Neural cell (in vitro differentiated cells): Measurements from ENCODE around the gene LRMDA. TPM values are rescaled to one million over a fixed set of nuclear protein-coding genes. Genes with fewer than 3 reads are reported as not detected.

Source experiments
- H2AFZ ChIP-seq: fragments of 200-600, 300-800 bp; sonication (generic), shearing (Covaris generic); 2 replicates; pipeline ENCODE4 v1.6.0; 2014; ENCODE audit warnings: low read depth, mild to moderate bottlenecking, antibody characterized with exemption, low read length, moderate library complexity
- H3F3A ChIP-seq: fragments of 200-600 bp; shearing (Covaris generic); 2 replicates; pipeline ENCODE4 v1.6.1; 2016; ENCODE audit warnings: mild to moderate bottlenecking, moderate library complexity, mixed read lengths, antibody characterized with exemption, low read length; ENCODE audit not compliant: insufficient read depth, poor library complexity, severe bottlenecking
- H3K27ac ChIP-seq: fragments of 200-600, 300-800 bp; sonication (generic), shearing (Covaris generic); 2 replicates; pipeline ENCODE4 v1.5.1; 2014; ENCODE audit warnings: mild to moderate bottlenecking, low read length, moderate library complexity
- H3K27me3 ChIP-seq: fragments of 300-800, 200-600 bp; sonication (generic), shearing (Covaris generic); 2 replicates; pipeline ENCODE4 v1.6.0; 2014; ENCODE audit warnings: mild to moderate bottlenecking, low read depth, low read length, moderate library complexity; ENCODE audit not compliant: insufficient read depth
- H3K36me3 ChIP-seq: fragments of 300-800, 200-600 bp; sonication (generic), shearing (Covaris generic); 2 replicates; pipeline ENCODE4 v1.5.1; 2014; ENCODE audit warnings: mild to moderate bottlenecking, antibody characterized with exemption, low read length, moderate library complexity; ENCODE audit not compliant: insufficient read depth
- H3K4me2 ChIP-seq: fragments of 300-800, 200-600 bp; sonication (generic), shearing (Covaris generic); 2 replicates; pipeline ENCODE4 v1.6.0; 2014; ENCODE audit warnings: mild to moderate bottlenecking, low read length
- H3K4me3 ChIP-seq: fragments of 300-800, 200-600 bp; sonication (generic), shearing (Covaris generic); 2 replicates; pipeline ENCODE4 v1.5.1; 2014; ENCODE audit warnings: mild to moderate bottlenecking, low read length, moderate library complexity
- H3K79me2 ChIP-seq: fragments of 200-600 bp; shearing (Covaris generic); replicated peaks from 2 replicates; pipeline ENCODE4 v1.6.0; 2014; ENCODE audit warnings: mild to moderate bottlenecking, low read length, moderate library complexity; ENCODE audit not compliant: insufficient read depth
- H3K9ac ChIP-seq: fragments of 300-800, 200-600 bp; sonication (generic), shearing (Covaris generic); 2 replicates; pipeline ENCODE4 v1.6.1; 2016; ENCODE audit warnings: mild to moderate bottlenecking, low read length, mixed read lengths
- H3K9me2 ChIP-seq: fragments of 200-600 bp; shearing (Covaris generic); 2 replicates; pipeline ENCODE4 v1.6.1; 2016; ENCODE audit warnings: mild to moderate bottlenecking, low read length, mixed read lengths; ENCODE audit not compliant: insufficient read depth
- H3K9me3 ChIP-seq: fragments of 200-600, 300-800 bp; sonication (generic), shearing (Covaris generic); 2 replicates; pipeline ENCODE4 v1.6.1; 2016; ENCODE audit warnings: mild to moderate bottlenecking, mixed run types, low read length, moderate library complexity, mixed read lengths
- H4K20me1 ChIP-seq: fragments of 200-600 bp; shearing (Covaris generic); 2 replicates; pipeline ENCODE4 v1.6.1; 2016; ENCODE audit warnings: mild to moderate bottlenecking, mixed run types; ENCODE audit not compliant: insufficient read depth
- CTCF ChIP-seq: fragments of 450-650 bp; IDR thresholded peaks from 2 replicates; pipeline ENCODE4 v1.5.1; 2014; ENCODE audit warnings: antibody characterized with exemption, mild to moderate bottlenecking, moderate library complexity; ENCODE audit not compliant: poor library complexity, severe bottlenecking
- EP300 ChIP-seq: fragments of 450-650 bp; conservative IDR thresholded peaks from 2 replicates; pipeline ENCODE4 v1.6.1; 2014; ENCODE audit warnings: antibody characterized with exemption, mild to moderate bottlenecking, moderate library complexity; ENCODE audit not compliant: poor library complexity, severe bottlenecking
- EZH2 ChIP-seq: fragments of 200-600, 300-800 bp; shearing (Covaris generic), sonication (generic); IDR thresholded peaks from 2 replicates; pipeline ENCODE4 v1.6.1; 2014; ENCODE audit warnings: antibody characterized with exemption, low read length, borderline replicate concordance, mild to moderate bottlenecking; ENCODE audit not compliant: insufficient read depth, poor library complexity, severe bottlenecking
- MXI1 ChIP-seq: fragments of 450-650 bp; conservative IDR thresholded peaks from 2 replicates; pipeline ENCODE4 v1.6.1; 2014; ENCODE audit warnings: antibody characterized with exemption, mild to moderate bottlenecking; ENCODE audit not compliant: poor library complexity, severe bottlenecking
- POLR2AphosphoS5 ChIP-seq: IDR thresholded peaks from 2 replicates; pipeline ENCODE4 v1.6.1; 2012
- RAD21 ChIP-seq: fragments of 450-650 bp; conservative IDR thresholded peaks from 2 replicates; pipeline ENCODE4 v1.6.1; 2014; ENCODE audit warnings: antibody characterized with exemption, mild to moderate bottlenecking, moderate library complexity
- REST ChIP-seq: IDR thresholded peaks from 2 replicates; pipeline ENCODE4 v1.6.1; 2012; ENCODE audit warnings: borderline replicate concordance
- SMC3 ChIP-seq: fragments of 450-650 bp; conservative IDR thresholded peaks from 2 replicates; pipeline ENCODE4 v1.6.1; 2014; ENCODE audit warnings: antibody characterized with exemption, mild to moderate bottlenecking, moderate library complexity; ENCODE audit not compliant: poor library complexity
- TAF1 ChIP-seq: IDR thresholded peaks from 2 replicates; pipeline ENCODE4 v1.6.1; 2012; ENCODE audit warnings: low read depth
- polyA plus RNA-seq: library from polyadenylated mRNA; depleted of rRNA; stranded (reverse); fragments of >200 nt; gene quantifications from 2 replicates; pipeline ENCODE4 v1.2.3, GENCODE V29; 2014

The LRMDA gene
- polyA plus RNA-seq, 1 donor from 2014 or later, result 5.6 TPM

- no peak overlapping the region for H3K4me3 ChIP-seq
- no peaks in the 10 kb centered on the region for H3K9me3 ChIP-seq
- no peak overlapping the region for H3K4me2 ChIP-seq
- H3K9me2 ChIP-seq, result no peaks in the 10 kb centered on the region
- H3K79me2 ChIP-seq, result no peaks in the 10 kb centered on the region
- H3K36me3 ChIP-seq, result no peaks in the 10 kb centered on the region
- no peak overlapping the region for H3K27ac ChIP-seq
- no peaks in the 10 kb centered on the region for H4K20me1 ChIP-seq
- no peak overlapping the region for H2AFZ ChIP-seq
- no peak for TF ChIP-seq EZH2
- no peak for TF ChIP-seq POLR2AphosphoS5
- no peak for TF ChIP-seq SMC3
- no peak for TF ChIP-seq EP300
- TF ChIP-seq CTCF, result no peak
- no peak for TF ChIP-seq TAF1
- no peak for TF ChIP-seq RAD21
- no peak for TF ChIP-seq REST
- TF ChIP-seq MXI1, result no peak
- no peaks in the 10 kb centered on the region for H3K27me3 ChIP-seq
- no peak overlapping the region for H3K9ac ChIP-seq
- H3F3A ChIP-seq, result no peaks in the 10 kb centered on the region
Observed at GRCh38 chr10:75555323-75555722, 123.9 kb downstream of the LRMDA start.

GRCh38 chr10:75556320-75556719 lies 124.9 kb downstream of the LRMDA start:
- H3K4me3 ChIP-seq, result no peak overlapping the region
- no peaks in the 10 kb centered on the region for H3K9me2 ChIP-seq
- H3K9me3 ChIP-seq, result no peaks in the 10 kb centered on the region
- H3K27me3 ChIP-seq, result no peaks in the 10 kb centered on the region
- no peaks in the 10 kb centered on the region for H3K79me2 ChIP-seq
- H4K20me1 ChIP-seq, result no peaks in the 10 kb centered on the region
- no peak overlapping the region for H3K27ac ChIP-seq
- no peaks in the 10 kb centered on the region for H3F3A ChIP-seq
- H2AFZ ChIP-seq, result no peak overlapping the region
- TF ChIP-seq POLR2AphosphoS5, result no peak
- TF ChIP-seq TAF1, result no peak
- no peak for TF ChIP-seq CTCF
- TF ChIP-seq SMC3, result no peak
- TF ChIP-seq RAD21, result no peak
- TF ChIP-seq EZH2, result no peak
- H3K36me3 ChIP-seq, result no peaks in the 10 kb centered on the region
- H3K9ac ChIP-seq, result no peak overlapping the region
- H3K4me2 ChIP-seq, result no peak overlapping the region
